Stimulated activated CD4-positive, alpha-beta T cell treated with anti-CD3 and anti-CD28 coated beads, TNF-alpha, amount 100 ng/mL, for 24 hours (primary cell): ENCODE measurements around the gene PREP.
"Not testable (repeated sequence)": the region's sequence is repeated elsewhere in the genome, so short reads cannot be mapped to it uniquely, and the experiment has no call there.

ENCODE experiments used
- DNase-seq, 3 experiments: peaks; one replicate each; pipeline ENCODE4 v3.0.0-alpha.2; 2020; ENCODE audit warnings: low read depth in 3 of 3

Gene PREP

GRCh38 chr6:105402939-105403935 lies at the start of gene PREP:
TSS of gene PREP (minus strand) at chr6:105403082. CDS start at chr6:105402891, 191 bp downstream.
- DNase-seq = peak; percentile 60 to 84 (median 74)

GRCh38 chr6:105452376-105452775 lies 49.5 kb upstream of the PREP start:
- DNase-seq = no peak

GRCh38 chr6:105449756-105450390 lies 47.0 kb upstream of the PREP start:
- no peak for DNase-seq

GRCh38 chr6:105445481-105445880 lies 42.6 kb upstream of the PREP start:
- no peak for DNase-seq

GRCh38 chr6:105443941-105444340 lies 41.1 kb upstream of the PREP start:
- DNase-seq = no peak

- no peak for DNase-seq
Measured at GRCh38 chr6:105442369-105442768, 39.5 kb upstream of the PREP start.

GRCh38 chr6:105437236-105437635 lies 34.4 kb upstream of the PREP start:
- DNase-seq = no peak

- DNase-seq = no peak
Measured at GRCh38 chr6:105433723-105434122, 30.8 kb upstream of the PREP start.

- no peak for DNase-seq
Measured at GRCh38 chr6:105432797-105433196, 29.9 kb upstream of the PREP start.

GRCh38 chr6:105431226-105431625 lies 28.3 kb upstream of the PREP start:
- DNase-seq = no peak

- DNase-seq = no peak
Measured at GRCh38 chr6:105430685-105431084, 27.8 kb upstream of the PREP start.

- DNase-seq = no peak
Measured at GRCh38 chr6:105429676-105430075, 26.8 kb upstream of the PREP start.

- DNase-seq = no peak
Measured at GRCh38 chr6:105428342-105428957, 25.6 kb upstream of the PREP start.

- DNase-seq = peak; percentile 36 to 54 (median 48)
Measured at GRCh38 chr6:105424175-105424783, 21.4 kb upstream of the PREP start.

GRCh38 chr6:105416971-105417370 lies 14.1 kb upstream of the PREP start:
- DNase-seq = not testable (repeated sequence)

- DNase-seq = no peak
Measured at GRCh38 chr6:105409734-105410133, 6.9 kb upstream of the PREP start.

- DNase-seq = peak in 2 of 3 experiments; percentile 7 to 19
Measured at GRCh38 chr6:105402090-105402938, 568 bp downstream of the PREP start.

GRCh38 chr6:105401247-105402089 lies 1.4 kb downstream of the PREP start:
- no peak for DNase-seq

GRCh38 chr6:105400501-105400900 lies 2.4 kb downstream of the PREP start:
- no peak for DNase-seq

GRCh38 chr6:105398859-105399258 lies 4.0 kb downstream of the PREP start:
- DNase-seq = no peak
